B cell (primary cell): Measurements from ENCODE around the gene CCNYL1. TPM values are rescaled to one million over a fixed set of nuclear protein-coding genes. Genes with fewer than 3 reads are reported as not detected.

Experiments
- ATAC-seq: fragments of 200-7000 bp; cut with Tn5 transposase; one replicate; pipeline ENCODE4 v1.10.0; 2021; ENCODE audit warnings: low read depth, mild to moderate bottlenecking, moderate number of reproducible peaks, moderate library complexity
- CTCF ChIA-PET: fragments of 350-600 bp; sonication (Branson Sonifier 250); formaldehyde crosslinking; loops from one replicate; lab custom pipeline; 2021; ENCODE audit warnings: antibody characterized with exemption, inconsistent platforms; lab: Charles Lee
- POLR2A ChIA-PET: fragments of 350-600 bp; sonication (Branson Sonifier 250); formaldehyde crosslinking; loops from one replicate; lab custom pipeline; 2021; ENCODE audit warnings: antibody characterized with exemption; lab: Charles Lee
- DNase-seq: peaks from one replicate; pipeline ENCODE4 v3.0.0; 2013
- H2AFZ ChIP-seq: 2 replicates; pipeline ENCODE4 v1.6.1; 2012; ENCODE audit warnings: mild to moderate bottlenecking, low read depth, low read length; ENCODE audit not compliant: insufficient read depth, poor library complexity, severe bottlenecking
- H3K27ac ChIP-seq, 2 donors: 1 replicate in 1 of 2; 2 replicates in 1 of 2; pipeline ENCODE4 v1.5.1; 2012 to 2013; ENCODE audit warnings: low read length in 2 of 2, mild to moderate bottlenecking in 2 of 2, moderate library complexity in 1 of 2
- H3K27me3 ChIP-seq, 4 experiments: fragments of 200-600 bp in 1 of 4; sonication (generic) in 1 of 4; replicated peaks in 1 of 4; 1 replicate in 2 of 4; 2 replicates in 2 of 4; pipeline versions ENCODE4 v1.6.1 to v1.7.0; 2013 to 2016; ENCODE audit warnings: low read length in 3 of 4, mild to moderate bottlenecking in 2 of 4, mixed read lengths in 1 of 4, moderate library complexity in 1 of 4; ENCODE audit not compliant: insufficient read depth in 4 of 4, control insufficient read depth in 3 of 4; ENCODE audit errors: control extremely low read depth in 1 of 4
- H3K36me3 ChIP-seq, 2 experiments: replicated peaks in 1 of 2; 1 replicate in 1 of 2; 2 replicates in 1 of 2; pipeline versions ENCODE4 v1.6.1 to v1.7.1; 2013; ENCODE audit warnings: low read length in 1 of 2; ENCODE audit not compliant: insufficient read depth in 2 of 2, control insufficient read depth in 1 of 2; ENCODE audit errors: control extremely low read depth in 1 of 2, extremely low read depth in 1 of 2
- H3K4me1 ChIP-seq, 2 donors: fragments of 200-600 bp in 1 of 2; sonication (generic) in 1 of 2; 1 replicate in 1 of 2; 2 replicates in 1 of 2; pipeline versions ENCODE4 v1.5.1 to v1.6.1; 2013 to 2017; ENCODE audit warnings: low read length in 2 of 2; ENCODE audit not compliant: control insufficient read depth in 2 of 2, insufficient read depth in 2 of 2
- H3K4me2 ChIP-seq: replicated peaks from 2 replicates; pipeline ENCODE3; 2012; ENCODE audit warnings: mild to moderate bottlenecking, low read depth, low read length; ENCODE audit not compliant: poor library complexity, severe bottlenecking
- H3K4me3 ChIP-seq, 5 experiments: fragments of 200-600 bp in 1 of 5; sonication (generic) in 1 of 5; 1 replicate in 3 of 5; 2 replicates in 2 of 5; pipeline versions ENCODE4 v1.5.1 to v1.7.0; 2011 to 2016; ENCODE audit warnings: low read length in 4 of 5, mild to moderate bottlenecking in 4 of 5, low read depth in 2 of 5, control low read depth in 1 of 5, moderate library complexity in 1 of 5; ENCODE audit not compliant: insufficient read depth in 1 of 5; ENCODE audit errors: control extremely low read depth in 1 of 5, extremely low read depth in 1 of 5
- H3K79me2 ChIP-seq: fragments of 200-600 bp; sonication (generic); one replicate; pipeline ENCODE4 v1.6.0; 2016; ENCODE audit warnings: low read length; ENCODE audit not compliant: control insufficient read depth, insufficient read depth
- H3K9ac ChIP-seq: fragments of 200-600 bp; sonication (generic); 2 replicates; pipeline ENCODE4 v1.6.1; 2017; ENCODE audit warnings: mild to moderate bottlenecking, low read length, moderate library complexity
- H3K9me3 ChIP-seq, 3 donors: one replicate each; pipeline versions ENCODE4 v1.6.1 to v1.7.1; 2013; ENCODE audit warnings: low read length in 2 of 3; ENCODE audit not compliant: control insufficient read depth in 2 of 3, insufficient read depth in 1 of 3; ENCODE audit errors: control extremely low read depth in 1 of 3
- H4K20me1 ChIP-seq: 2 replicates; pipeline ENCODE4 v1.6.0; 2012; ENCODE audit warnings: mild to moderate bottlenecking, low read length; ENCODE audit not compliant: insufficient read depth, control insufficient read depth, poor library complexity, severe bottlenecking
- H3K27ac Mint-ChIP-seq: one replicate; pipeline ENCODE4 v1.8.0; 2021; ENCODE audit warnings: mixed read lengths
- H3K27me3 Mint-ChIP-seq: one replicate; pipeline ENCODE4 v1.8.0; 2021; ENCODE audit warnings: mixed read lengths
- H3K4me1 Mint-ChIP-seq: one replicate; pipeline ENCODE4 v1.8.0; 2021; ENCODE audit warnings: mixed read lengths
- H3K4me3 Mint-ChIP-seq: one replicate; pipeline ENCODE4 v1.8.0; 2021; ENCODE audit warnings: mixed read lengths
- H3K9me3 Mint-ChIP-seq: one replicate; pipeline ENCODE4 v1.8.0; 2022; ENCODE audit warnings: mixed read lengths; ENCODE audit not compliant: insufficient read depth
- EZH2 ChIP-seq: IDR thresholded peaks from 2 replicates; pipeline ENCODE4 v1.6.1; 2012; ENCODE audit warnings: borderline replicate concordance, low read depth, mild to moderate bottlenecking, moderate library complexity, low read length; ENCODE audit not compliant: insufficient read depth, poor library complexity, severe bottlenecking
- WGBS: methylation state at CpG from one replicate; pipeline ENCODE4 v1.1.5; 2013; ENCODE audit warnings: missing lambda C conversion rate; ENCODE audit not compliant: insufficient coverage; 5-methylcytosine and 5-hydroxymethylcytosine counted together
- intact Hi-C: fragments of 100-400 bp; cut with micrococcal nuclease; formaldehyde crosslinking; loops from one replicate; pipeline ENCODE4 v1.10.0; 2022
- polyA plus RNA-seq: library from polyadenylated mRNA; depleted of rRNA; stranded (reverse); fragments of >200 nt; gene quantifications from 2 replicates; pipeline ENCODE4 v1.2.3, GENCODE V29; 2012
- total RNA-seq, 2 donors: library from RNA; stranded (reverse); fragments of 120-200 nt in 1 of 2; gene quantifications; 1 replicate in 1 of 2; 2 replicates in 1 of 2; pipeline versions ENCODE4 v1.2.3 to v1.2.4, GENCODE V29; 2013 to 2022
- TF ChIP-seq, protein P1 (sequence below): fragments of 200-600 bp; IDR thresholded peaks from one replicate; pipeline ENCODE4 v1.8.0; 2022; ENCODE audit warnings: antibody characterized with exemption, mild to moderate bottlenecking

The CCNYL1 gene
- total and polyA plus RNA-seq, 2 donors (not counting 1 experiment from before 2014, with no cell fraction given): 8.6 to 14.2 TPM

DNA sequence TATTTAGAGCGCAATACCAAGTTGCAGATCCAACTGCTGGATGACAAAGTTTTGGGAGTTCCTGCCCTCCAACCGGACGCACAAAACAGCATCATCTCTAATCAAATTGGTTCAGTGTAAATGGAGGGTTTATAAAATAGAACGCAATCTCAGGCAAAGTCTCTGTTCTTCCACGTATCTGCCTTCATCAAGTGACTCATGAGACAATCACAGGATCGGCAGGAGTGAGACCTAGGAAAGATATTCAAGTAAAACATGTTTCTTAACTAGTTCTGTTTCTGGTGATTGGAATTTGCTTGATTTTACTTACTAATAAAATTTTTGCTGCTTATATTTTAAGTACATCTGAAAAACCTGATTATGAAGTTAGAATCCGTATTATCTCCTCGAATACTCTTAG is 50.7 kb downstream of the CCNYL1 start:
- peaks cover 12% of the 10 kb centered on the region in 2 donors for H3K4me1 ChIP-seq
- peaks cover 0 to 5% (median 0%) of the 10 kb centered on the region in 4 experiments for H3K27me3 ChIP-seq
- H3K9me3 ChIP-seq: peaks cover 0 to 2% (median 0%) of the 10 kb centered on the region in 3 donors
- no peak overlapping the region for H3K9ac ChIP-seq
- H3K9me3 Mint-ChIP-seq: no peaks in the 10 kb centered on the region
- peaks cover 9% of the 10 kb centered on the region for H3K4me1 Mint-ChIP-seq
- ATAC-seq (no peak), DNase-seq (no peak)
- no peak overlapping the region for H3K4me3 Mint-ChIP-seq
- ChIA-PET CTCF (interaction anchor here (1.3 kb wide), 1 partner anchor 8 kb away, joined by 3 read pairs; the partner anchor contains the start of gene FZD5), POLR2A (no interaction called here)
- H3K4me2 ChIP-seq: no peak overlapping the region
- no peak for TF ChIP-seq EZH2
- TF ChIP-seq, protein P1, sequence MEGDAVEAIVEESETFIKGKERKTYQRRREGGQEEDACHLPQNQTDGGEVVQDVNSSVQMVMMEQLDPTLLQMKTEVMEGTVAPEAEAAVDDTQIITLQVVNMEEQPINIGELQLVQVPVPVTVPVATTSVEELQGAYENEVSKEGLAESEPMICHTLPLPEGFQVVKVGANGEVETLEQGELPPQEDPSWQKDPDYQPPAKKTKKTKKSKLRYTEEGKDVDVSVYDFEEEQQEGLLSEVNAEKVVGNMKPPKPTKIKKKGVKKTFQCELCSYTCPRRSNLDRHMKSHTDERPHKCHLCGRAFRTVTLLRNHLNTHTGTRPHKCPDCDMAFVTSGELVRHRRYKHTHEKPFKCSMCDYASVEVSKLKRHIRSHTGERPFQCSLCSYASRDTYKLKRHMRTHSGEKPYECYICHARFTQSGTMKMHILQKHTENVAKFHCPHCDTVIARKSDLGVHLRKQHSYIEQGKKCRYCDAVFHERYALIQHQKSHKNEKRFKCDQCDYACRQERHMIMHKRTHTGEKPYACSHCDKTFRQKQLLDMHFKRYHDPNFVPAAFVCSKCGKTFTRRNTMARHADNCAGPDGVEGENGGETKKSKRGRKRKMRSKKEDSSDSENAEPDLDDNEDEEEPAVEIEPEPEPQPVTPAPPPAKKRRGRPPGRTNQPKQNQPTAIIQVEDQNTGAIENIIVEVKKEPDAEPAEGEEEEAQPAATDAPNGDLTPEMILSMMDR: no peak
- intact Hi-C loops: no loop called here
- H3K27ac Mint-ChIP-seq: no peak overlapping the region
- H2AFZ ChIP-seq: no peak overlapping the region
- peaks cover 1% of the 10 kb centered on the region for H4K20me1 ChIP-seq
- H3K27ac ChIP-seq: no peak overlapping the region
- WGBS: 100% methylated on average over 1 of the region's 8 CpGs
- no peaks in the 10 kb centered on the region for H3K79me2 ChIP-seq
- no peaks in the 10 kb centered on the region for H3K36me3 ChIP-seq
- peaks cover 1% of the 10 kb centered on the region for H3K27me3 Mint-ChIP-seq
- no peak overlapping the region for H3K4me3 ChIP-seq

DNA sequence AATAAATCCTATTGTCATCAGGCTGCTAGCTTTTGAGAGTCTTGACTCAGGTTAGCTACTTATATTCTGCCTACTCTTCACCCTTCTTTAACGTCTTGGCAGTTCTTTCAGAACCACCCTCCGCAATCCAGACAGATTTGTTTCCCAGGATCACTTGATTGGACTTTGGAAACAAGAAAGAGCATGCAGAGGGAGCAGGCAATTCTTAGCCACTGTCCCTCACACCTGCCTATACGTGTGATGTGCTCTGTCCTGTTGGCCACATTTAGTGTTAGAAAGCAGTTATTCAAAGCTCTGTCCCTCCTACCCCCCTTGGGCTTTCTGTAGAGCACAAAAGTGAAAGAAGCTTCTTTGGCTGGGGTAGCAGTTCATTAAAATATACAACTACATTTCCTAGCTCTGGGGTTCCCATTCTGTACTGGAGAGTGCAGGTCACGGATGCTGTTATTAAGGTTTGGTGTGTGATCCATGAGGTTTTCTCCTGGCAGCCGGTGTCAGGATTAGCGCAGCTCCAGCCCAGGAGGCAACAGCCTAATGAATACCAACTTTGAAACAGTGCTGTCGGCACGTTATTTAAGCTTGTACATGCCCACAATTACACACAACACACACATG is 52.0 kb downstream of the CCNYL1 start:
- no peak for ATAC-seq
- Mint-ChIP-seq H3K4me3 (no peak overlapping the region), H3K4me1 (peaks cover 20% of the 10 kb centered on the region), H3K9me3 (no peaks in the 10 kb centered on the region), H3K27me3 (peaks cover 5% of the 10 kb centered on the region), H3K27ac (no peak overlapping the region)
- peaks cover 24 to 25% of the 10 kb centered on the region in 2 donors for H3K4me1 ChIP-seq
- H3K9ac ChIP-seq: no peak overlapping the region
- no peak overlapping the region for H3K4me3 ChIP-seq
- H3K4me2 ChIP-seq: no peak overlapping the region
- H3K27me3 ChIP-seq: peaks cover 0 to 15% (median 4%) of the 10 kb centered on the region in 4 experiments
- no CpG with 5 or more reads among the region's 8 CpGs for WGBS
- H3K79me2 ChIP-seq: no peaks in the 10 kb centered on the region
- H4K20me1 ChIP-seq: peaks cover 8% of the 10 kb centered on the region
- H3K9me3 ChIP-seq: peaks cover 0 to 9% (median 0%) of the 10 kb centered on the region in 3 donors
- CTCF ChIA-PET: interaction anchor here (0.5 to 1.0 kb wide), 2 partner anchors 17 to 158 kb away, joined by 3 read pairs; no protein-coding TSS in a partner anchor
- H2AFZ ChIP-seq: no peak overlapping the region
- TF ChIP-seq, protein P1: no peak
- no peak for TF ChIP-seq EZH2
- no peaks in the 10 kb centered on the region for H3K36me3 ChIP-seq
- intact Hi-C loops: no loop called here
- H3K27ac ChIP-seq: no peak overlapping the region
- POLR2A ChIA-PET: no interaction called here
- DNase-seq: no peak
